ENCODE data around the gene OBSL1.

OBSL1 gene

DNA sequence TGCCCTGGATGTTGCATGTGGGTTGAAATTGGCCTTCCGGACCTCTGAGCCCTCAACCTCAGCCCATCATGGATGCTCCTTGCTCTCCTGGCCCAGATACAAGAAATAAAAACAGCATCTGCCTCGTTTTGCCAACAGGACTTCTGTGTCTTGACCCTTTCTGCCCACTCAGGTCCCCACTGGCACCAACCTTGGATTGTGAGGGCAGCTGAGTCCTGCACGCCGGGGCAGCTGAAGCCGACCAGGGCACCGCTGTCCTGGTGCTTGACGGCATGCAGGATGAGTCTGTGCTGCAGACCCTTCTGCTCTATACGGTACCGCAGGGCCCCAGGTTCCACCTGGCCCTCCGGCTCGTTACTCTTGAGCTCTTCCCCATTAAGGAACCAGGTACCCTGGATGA is 4.7 kb downstream of the OBSL1 start:
- no peak for DNase-seq (ENCODE audit: low read depth in 1 of 2, low spot score in 1 of 2)

DNA sequence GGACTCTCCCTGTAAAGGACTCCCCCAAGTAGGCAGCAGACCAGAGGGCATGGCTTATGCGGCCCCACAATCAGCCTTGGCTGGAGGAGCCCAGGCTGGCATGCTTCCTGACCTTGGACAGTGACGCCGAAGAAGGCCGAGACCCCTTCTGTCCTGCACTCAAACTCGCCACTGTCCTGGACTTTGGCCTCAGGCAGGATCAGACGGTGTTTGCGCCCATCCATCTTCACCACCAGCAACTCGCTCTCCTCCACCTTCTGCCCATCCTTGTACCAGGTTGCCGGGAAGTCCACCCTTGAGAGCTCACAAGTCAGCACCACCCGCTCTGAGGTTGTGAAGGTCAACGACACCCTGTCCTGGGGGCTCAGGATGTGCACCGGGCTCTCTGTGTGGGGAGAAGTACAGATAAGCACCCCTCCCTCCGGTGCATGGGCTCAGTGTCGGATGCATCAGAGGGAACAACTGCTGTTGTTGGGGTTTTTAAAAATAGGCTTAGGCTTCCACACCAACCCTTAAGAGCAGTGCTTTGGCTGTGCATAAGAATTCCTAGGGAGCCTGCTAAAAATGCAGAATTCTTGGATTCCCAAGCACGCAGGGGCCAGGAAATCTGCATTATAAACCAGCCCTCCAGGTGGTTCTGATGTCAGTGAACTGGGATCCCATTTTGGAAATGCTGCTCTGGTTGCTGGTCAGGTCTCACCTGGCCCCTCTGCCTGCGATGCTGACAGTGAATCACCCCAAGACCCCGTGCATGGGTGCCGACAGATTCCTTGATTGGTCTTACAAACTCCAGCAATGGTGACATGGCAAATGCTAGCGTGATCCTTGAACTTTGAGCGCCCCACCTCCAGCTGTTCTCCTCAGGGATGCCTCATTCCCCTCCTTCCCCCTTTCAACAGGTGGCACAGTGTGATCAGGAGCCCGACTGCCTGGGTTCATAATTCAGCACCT is 5.9 kb downstream of the OBSL1 start:
- DNase-seq (ENCODE audit: low read depth in 1 of 2, low spot score in 1 of 2), result no peak

DNA sequence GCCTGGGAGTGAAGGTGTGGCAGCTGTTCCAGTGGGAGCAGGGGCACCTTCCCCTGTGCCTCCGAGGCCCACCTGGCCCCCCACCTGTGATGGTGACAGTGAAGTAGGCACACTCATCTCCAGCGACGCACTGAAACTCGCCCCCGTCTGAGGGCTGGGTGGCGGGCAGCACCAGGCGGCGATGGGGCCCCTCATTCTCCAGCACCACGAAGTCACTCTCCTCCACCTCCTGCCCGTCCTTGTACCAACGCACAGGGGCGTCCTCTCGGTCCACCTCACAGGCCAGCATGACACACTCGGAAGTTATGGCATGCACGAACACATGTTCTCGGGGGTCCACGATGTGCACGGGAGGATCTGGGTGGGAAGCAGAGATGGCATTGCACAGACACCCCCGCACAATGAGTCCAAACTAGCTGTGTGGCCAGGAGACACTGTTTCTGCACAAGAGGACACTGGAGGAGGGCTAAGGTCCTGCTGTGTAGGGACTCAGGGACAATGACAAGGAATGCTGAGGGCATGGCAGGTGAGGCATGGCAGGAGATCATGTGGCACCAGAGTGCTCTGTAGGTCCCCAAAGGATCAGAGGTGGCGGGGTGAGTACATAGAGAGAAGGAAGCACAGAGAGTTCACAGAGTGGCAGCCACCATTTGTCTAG is 7.9 kb downstream of the OBSL1 start:
- no peak for DNase-seq (ENCODE audit: low read depth in 1 of 2, low spot score in 1 of 2)

GRCh38 chr2:219562049-219563020 is 9.0 kb downstream of the OBSL1 start:
- no peak for DNase-seq (ENCODE audit: low read depth in 1 of 2, low spot score in 1 of 2)

- DNase-seq (ENCODE audit: low read depth in 1 of 2, low spot score in 1 of 2), result no peak
Measured at GRCh38 chr2:219561179-219562048, 9.9 kb downstream of the OBSL1 start.

DNA sequence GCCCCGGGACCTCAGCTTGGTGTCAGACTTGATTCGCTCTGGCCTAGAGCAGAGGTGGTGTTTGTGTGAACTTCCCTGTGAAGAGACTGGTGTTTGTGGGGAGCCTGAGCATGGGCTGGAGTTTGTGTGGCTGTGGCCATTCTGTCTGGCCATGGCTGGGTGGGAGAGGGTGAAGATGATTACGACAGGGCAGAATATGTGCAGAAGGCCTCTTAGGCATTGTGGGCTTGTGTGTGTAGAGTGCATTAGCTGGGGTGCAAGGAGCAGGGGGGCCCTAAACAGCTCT is 10.5 kb downstream of the OBSL1 start:
- DNase-seq (ENCODE audit: low read depth in 1 of 2, low spot score in 1 of 2), result no peak

DNA sequence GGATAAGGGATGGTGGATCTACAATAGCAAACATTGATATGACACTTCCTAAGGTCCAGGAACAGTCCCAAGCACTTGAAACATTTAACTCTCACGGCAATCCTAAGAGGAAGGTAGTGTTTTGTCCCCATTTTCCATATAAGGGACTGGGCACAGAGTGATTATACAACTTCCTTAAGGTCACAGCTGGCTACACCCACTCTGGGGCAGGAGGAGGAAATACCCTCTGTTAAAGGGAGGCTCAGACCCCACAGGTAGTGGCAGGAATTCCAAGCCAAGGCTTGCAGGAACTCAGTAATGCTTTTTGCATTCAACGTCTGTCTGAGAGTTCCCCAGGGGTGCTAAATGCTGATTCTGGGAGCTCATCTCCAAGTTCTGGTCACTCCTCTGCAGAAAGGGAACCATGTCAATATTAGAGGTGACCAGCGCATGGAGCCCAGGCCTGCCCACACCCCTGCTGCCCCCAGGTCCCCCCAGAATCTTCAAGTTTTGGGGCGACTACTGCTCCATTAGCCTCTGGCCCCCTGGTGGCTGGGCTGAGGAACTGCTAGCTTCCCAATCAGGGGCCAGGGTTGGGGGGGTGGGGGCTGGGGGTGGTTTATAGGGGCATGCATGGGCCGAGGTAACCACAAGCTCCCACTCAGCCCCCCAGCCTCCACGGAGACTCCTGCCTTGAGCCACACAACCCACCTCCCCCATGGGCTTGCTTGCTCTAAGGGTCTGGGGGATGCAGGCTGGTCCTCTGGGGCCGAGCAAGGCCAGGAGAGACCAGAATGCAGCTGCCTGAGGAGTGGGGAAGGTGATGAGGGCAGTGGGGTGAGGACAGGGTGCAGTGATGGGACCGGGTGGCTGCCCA is 11.1 kb downstream of the OBSL1 start:
- DNase-seq (ENCODE audit: low read depth in 1 of 2, low spot score in 1 of 2), result no peak

DNA sequence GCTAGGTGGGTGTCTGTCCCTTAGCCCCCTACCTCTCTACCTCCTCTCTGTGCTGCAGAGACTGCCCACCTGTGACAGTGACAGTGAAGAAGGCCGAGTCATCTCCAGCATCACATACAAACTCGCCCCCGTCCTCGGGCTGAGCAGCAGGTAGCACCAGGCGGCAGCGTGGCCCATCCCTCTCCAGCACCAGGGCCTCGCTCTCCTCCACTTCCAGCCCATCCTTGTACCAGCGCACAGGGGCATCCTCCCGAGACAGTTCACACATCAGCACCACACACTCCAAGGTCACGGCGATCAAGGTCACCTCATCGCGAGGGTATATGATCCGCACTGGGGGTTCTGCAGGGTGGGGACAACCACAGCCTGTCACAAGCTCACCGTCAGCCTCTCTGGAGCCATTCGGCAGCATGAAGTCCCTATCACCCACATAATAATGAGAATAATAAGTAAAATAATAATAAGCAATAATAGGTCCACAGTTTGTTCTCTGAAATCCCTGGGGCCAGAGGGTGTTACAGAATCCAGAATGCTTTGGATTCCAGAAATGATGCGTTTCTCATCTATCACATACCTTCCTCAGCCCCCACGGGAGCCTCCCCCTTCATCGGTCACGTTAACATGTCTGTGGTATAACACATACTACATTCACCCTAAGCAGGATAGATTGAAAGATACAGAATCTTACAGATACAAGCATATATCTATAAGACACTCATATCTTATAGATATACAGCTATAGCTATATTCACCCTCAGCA is 12.0 kb downstream of the OBSL1 start:
- DNase-seq (ENCODE audit: low read depth in 1 of 2, low spot score in 1 of 2), result no peak

DNA sequence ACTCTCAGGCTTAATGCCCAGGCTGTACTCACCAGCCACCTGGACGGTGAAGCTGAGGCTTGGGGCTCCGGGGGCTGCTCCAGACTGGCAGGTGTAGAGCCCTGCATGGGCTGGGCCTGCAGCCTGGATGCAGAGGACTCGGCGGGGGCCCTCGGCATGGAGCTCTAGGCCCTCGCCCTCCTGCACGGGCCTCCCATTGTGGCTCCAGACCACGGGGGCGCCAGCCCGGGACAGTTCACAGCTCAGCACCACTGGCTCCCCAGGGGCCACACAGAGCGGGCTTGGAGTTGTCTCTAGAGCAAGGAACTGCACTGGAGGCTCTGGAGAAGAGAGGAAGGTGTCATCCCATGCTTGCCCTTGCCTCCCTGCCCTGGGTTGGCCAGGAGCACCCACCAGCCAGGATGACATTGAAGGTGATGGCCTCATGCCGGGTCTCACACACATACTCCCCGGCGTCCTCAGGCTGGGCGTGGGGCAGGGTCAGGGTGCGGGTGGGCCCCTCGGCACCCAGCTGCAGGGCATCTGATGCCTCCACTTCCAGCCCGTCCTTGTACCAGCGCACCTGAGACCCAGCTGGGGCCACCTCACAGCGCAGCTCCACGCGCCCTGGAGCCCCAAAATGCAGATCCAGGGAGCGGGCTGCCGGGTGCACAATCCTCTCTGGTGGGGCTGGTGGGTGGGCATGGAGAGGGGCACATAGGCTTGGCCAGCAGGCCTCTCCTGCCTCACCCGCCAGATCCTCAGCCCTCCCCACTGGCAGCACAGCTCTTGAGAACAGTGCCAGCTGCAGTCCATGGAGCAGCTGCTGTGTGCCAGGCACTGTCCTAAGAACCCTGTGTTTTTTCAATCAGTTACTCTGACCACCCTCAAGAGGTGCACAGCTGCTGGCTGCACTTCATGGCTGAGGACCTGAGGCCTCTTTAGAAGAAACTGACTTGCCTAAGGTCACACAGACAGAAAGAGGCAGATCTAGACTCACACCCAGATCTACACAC is 13.3 kb downstream of the OBSL1 start:
- DNase-seq (ENCODE audit: low read depth in 1 of 2, low spot score in 1 of 2), result no peak

DNA sequence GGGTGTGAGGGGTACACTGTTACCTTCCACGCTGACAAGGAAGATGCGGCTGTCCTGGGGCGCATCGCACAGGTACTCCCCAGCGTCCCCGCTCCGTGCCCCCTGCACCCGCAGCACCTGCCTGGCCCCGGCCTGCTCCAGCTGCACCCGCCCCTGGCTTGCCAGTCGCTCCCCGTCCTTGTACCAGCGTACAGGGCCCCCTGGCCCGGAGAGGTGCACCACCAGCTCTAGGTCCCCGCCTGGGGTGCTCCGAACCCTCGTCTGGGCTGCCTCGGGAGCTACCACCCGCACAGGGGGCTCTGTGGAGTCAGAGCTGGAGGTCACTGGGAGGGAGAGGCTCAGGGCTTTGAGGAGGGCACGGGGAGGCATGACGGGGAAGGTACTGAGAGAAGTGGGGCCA is 14.0 kb downstream of the OBSL1 start:
- no peak for DNase-seq (ENCODE audit: low read depth in 1 of 2, low spot score in 1 of 2)

- DNase-seq (ENCODE audit: low read depth in 1 of 2, low spot score in 1 of 2), result no peak
Measured at GRCh38 chr2:219556413-219556812, 14.9 kb downstream of the OBSL1 start.

DNA sequence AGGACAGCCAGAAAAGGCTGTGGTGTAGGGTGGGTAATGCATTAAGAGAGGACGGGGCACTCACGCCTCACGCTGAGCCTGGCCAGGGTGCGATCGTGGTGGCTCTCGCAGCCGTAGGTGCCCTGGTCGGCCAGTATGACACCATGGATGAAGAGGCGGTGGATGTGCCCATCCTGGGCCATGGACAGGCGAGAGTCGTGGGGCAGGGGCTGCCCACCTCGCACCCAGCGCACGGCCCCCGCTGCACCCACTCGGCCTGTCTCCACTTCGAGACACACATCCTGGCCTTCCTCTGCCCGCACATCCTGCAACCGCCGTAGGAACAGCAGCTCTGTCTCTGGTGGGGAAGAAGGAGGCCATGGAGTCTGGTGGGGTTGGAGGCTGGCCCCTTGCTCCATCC is 15.4 kb downstream of the OBSL1 start:
- no peak for DNase-seq (ENCODE audit: low read depth in 1 of 2, low spot score in 1 of 2)

GRCh38 chr2:219554350-219554749 is 17.0 kb downstream of the OBSL1 start:
- no peak for DNase-seq (ENCODE audit: low read depth in 1 of 2, low spot score in 1 of 2)

- no peak for DNase-seq (ENCODE audit: low read depth in 1 of 2, low spot score in 1 of 2)
Measured at GRCh38 chr2:219553463-219553963, 17.8 kb downstream of the OBSL1 start.

DNA sequence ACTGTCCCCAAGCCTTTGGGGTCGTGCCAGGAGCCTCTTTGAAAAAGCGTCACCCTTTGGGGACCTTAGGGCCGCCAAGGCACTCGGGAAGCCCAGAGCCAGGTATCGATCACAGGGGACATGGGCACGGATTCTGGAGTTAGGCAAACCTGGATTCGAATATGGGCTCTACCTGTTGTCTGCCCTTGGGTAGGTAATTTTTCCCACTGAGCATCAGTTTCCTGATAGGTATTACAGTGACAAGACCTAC is 18.2 kb downstream of the OBSL1 start:
- DNase-seq (ENCODE audit: low read depth in 1 of 2, low spot score in 1 of 2), result no peak

GRCh38 chr2:219552382-219553167 is 18.8 kb downstream of the OBSL1 start:
- peak; percentile 50 to 64 for DNase-seq (ENCODE audit: low read depth in 1 of 2, low spot score in 1 of 2)

Measured in activated T-helper 1 cell treated with anti-CD3 and anti-CD28 coated beads, Interleukin-2, amount 50 U/mL, for 16 hours (primary cell).